GM21576 (cell line): ENCODE measurements around the gene LEMD1.

Source experiments
- ATAC-seq: cut with Tn5 transposase; IDR thresholded peaks from one replicate; pipeline ENCODE4 v1.9.1; 2021; ENCODE audit warnings: mild to moderate bottlenecking, moderate library complexity; ENCODE audit not compliant: unreplicated experiment

LEMD1 gene, protein sequence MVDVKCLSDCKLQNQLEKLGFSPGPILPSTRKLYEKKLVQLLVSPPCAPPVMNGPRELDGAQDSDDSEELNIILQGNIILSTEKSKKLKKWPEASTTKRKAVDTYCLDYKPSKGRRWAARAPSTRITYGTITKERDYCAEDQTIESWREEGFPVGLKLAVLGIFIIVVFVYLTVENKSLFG

DNA sequence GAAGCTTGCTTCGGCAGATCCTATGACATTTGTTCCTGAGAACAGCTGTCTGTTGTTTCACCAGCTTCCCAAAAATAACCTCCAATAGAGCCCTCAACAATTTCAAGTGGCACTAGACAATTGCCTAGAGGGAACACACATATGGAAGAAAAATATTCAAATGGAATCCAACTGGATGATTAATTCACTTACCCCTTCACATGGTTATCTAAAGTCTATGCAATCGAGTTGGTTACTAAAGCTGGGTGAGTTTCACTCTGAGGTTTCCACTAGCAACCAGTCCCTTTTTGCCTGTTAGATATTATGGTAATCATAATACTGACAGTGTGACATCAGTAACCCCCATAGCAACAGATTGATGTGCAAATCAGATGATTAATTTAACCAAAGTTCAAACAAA, at the start of gene LEMD1:
Gene LEMD1 (minus strand): TSS at position 259 of the 400 bp plus-strand sequence. CDS start 1,520 bp downstream, outside the sequence.
- no peak for ATAC-seq

DNA sequence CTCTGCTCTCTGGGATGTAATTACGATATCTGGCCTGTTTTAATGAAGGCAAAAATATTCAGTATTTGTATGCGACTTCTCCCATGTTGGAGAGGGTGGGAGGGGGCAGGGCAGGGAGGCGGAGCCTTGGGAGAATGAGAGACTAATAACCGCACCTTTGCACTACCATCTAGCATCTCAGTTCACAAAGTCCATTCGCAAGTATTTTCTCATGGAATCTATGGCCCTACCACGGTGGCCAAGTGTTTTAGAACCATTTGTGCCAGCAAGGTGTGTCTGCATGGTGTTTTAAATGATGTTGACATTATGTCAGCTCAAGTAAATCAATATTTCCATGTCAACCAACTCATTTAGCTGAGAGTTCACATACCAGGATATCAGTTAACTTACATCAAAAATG, 48.3 kb upstream of the LEMD1 start:
- ATAC-seq, result no peak

DNA sequence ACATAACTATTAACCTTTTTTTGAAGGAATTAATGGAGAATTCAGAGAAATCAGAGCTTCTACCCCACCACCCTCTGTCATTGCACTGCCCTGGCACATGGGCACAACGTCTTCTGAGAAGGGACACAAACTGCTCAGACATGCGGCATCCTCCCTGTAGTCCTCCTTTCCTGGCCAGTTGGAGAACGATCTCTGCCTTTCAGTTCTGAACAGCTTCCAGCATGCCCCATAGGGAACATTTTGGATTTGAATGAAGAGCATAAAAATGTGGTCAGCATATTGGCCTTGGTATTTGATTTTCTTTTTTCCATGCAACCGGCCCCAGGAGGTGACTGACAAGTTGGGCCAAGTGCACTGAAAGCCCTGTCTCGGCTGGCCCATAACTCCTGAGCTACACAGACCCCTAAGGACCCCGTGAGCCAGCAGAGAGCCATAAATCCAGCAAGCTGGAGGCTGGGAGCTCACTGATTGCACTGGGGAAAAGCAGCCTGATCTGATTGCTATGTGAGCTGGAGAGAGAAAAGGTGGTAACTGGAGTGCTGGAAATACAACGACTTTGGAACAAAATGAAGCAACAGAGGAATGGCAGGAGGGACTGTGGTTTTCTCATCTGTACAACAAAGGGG, 44.9 kb upstream of the LEMD1 start:
- ATAC-seq, result no peak

DNA sequence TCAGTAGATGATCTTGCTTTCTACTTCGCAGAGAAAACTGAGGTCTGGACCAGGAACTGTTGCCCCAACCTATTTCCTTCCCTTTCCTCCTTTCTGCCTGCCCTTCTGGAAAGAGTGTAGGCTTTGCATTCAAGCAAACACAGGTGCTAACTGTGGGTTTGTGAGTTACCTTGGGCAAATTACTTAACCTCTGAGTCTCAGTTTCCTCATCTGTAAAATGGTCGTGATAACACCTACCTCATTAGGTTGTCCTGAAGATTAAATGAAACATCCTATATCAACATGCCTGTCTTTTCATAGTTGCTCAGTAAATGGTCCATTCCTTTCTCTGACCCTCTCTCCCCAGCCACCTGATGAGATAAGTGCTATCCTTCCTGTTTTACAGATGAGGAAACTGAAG, 43.5 kb upstream of the LEMD1 start:
- no peak for ATAC-seq

DNA sequence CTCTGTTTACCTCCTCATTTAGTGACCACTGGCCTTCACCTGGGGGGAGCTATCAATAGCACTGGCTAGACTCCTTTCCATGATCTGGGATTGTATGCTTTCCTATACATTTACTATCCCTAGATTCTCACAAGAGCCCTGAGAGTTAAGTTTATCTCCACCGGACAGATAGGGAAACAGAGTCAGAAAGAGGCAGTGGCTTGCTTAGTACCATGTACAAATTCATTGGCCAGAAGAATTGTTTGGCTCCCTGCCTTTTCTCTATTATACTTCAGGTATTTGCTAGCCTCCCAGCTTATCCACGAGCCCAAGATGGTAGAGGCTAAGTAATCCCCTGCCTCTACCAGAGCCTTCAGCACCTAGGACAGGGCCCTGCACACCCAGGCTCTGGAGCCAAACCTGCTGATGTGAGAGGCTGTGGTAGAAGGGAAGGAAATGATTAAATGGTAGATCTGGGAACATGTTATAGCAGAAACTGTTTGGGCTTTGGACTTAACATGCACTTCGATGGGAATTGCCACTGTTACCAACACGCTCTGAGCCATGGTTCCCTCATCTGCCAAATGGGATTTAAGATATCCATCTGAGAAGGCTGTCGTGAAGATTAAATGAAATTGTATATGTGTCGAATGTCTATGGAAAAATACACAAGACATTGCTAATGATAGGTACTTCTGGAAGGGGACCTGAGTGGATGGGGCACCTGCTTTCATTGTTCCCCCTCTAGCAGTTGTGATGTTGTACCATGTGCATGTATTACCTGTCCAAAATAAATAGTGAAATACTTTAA, 37.1 kb upstream of the LEMD1 start:
- no peak for ATAC-seq

DNA sequence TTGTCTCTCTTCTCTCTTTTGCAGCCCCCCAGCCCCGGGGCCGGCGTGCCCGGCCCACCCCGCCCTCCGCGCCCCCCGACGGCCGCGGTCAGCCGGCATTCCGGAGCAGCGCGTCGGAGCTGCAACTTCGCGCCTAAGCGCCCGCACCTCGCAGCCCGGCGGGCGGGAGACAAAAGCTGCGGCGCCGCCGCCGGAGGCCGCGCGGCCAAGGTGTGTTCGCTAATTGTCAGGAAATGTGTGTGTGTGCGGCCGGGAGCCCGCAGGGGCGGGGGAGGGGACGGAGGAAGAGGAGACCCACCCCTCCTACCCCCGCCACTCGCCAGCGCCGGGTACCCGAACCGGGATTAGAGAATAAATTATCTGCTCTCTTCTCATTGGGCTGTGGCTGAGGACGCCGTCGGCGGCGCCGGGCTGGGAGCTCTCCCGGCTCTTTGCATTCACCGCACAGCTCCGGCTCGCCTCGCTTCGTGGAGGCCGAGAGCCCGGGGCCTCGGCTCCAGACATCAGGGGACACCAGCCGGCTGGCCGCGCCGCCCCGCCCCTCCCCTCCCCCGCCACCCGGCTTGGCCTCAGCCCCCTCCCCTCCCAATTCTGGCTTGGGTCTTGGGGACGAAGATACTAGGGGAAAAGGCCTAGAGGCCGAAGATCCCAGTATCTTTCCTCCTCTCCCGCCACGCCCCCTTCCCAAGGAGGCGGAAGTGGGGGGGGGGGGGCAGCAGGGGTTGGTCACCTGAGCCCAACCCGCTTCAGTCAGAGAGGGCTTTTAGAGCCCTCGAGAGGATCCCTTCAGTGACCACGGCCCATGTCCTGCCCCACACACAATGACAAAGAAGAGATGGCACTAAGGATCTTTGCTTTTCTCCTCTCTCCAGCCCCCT, 35.3 kb upstream of the LEMD1 start:
- no peak for ATAC-seq

DNA sequence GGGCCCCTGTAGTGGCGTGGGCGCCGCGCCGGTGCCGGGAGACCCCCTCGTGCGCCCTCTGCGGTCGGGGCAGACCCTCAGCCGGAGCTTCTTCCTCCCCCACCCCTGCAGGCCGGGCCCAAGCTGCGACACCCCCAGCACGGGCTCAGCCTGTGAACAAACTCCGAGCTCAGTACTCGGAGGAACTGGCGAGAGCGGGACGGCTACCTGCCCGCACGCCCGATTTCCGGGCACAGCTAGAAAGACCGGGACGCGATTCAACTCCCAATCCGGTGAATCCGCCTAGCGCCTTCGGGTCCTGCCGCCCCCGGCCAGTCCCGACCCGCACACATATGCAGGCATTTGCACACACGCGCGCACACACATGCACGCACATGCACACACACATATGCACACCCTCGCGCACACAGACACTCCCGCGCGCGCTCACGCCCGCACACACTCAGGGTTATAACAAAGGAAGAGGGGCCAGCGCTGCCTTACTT, 34.6 kb upstream of the LEMD1 start:
- ATAC-seq, result no peak

DNA sequence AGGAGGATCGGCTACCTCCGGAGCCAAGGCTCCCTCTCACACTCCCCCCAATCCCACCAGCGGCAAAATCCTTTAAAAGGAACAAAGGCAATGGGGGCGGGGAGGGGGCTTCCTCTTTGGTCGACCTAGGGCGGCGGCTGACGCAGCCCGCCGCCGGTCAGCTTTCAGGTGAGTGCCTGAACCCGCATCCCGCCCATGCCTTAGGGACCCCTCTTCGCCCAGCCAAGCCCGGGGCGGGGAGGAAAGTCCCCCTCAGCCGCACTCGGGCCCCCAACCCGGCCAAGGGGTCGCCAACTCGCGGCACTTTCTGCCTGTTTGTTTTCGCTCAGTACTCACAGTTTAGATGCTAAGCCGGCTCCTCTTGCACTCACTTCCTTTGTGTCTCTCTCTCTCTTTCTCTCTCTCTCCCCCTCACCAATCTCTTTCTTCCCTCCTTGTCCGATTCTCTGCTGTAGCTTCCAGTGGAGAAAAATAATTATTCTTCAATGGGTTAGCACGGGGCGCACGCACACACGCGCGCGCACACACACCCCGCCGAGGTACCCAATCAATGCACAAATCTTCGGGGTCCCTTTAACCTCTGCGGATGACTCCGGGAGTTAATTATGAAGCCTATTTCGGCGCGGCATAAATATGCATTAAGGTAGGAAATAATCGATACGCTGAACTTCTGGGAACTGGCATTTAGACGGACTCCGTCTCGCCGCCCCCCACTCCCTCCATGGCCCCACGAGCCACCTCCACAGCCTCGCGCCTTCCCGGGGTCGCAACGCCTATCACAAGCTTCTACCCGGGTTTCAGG, 33.9 kb upstream of the LEMD1 start, which contains the start of gene BLACAT1:
Gene BLACAT1 (minus strand): TSS at position 465 of the 802 bp plus-strand sequence.
- ATAC-seq, result no peak

DNA sequence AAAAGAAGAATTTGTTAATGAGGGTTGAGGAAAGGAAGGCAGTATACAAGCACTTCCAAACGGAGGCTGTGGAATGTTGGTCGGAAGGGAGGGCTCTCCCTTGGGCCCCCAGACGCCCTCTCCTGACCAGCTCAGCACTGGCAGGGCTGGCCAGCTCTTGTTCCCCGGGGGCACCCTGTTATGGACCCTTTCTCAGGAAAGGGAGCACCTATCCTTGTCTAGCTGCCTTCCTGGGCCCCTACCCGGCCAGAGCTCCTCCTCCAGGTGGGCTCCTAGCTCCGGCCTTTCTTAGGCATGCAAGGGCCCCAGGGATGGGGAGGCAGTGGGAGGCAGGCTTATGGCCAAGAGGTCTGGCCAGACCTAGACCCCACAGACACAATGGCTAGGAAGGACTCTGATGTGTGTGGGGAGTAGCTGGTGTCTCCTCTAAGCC, 33.1 kb upstream of the LEMD1 start:
- ATAC-seq, result no peak

DNA sequence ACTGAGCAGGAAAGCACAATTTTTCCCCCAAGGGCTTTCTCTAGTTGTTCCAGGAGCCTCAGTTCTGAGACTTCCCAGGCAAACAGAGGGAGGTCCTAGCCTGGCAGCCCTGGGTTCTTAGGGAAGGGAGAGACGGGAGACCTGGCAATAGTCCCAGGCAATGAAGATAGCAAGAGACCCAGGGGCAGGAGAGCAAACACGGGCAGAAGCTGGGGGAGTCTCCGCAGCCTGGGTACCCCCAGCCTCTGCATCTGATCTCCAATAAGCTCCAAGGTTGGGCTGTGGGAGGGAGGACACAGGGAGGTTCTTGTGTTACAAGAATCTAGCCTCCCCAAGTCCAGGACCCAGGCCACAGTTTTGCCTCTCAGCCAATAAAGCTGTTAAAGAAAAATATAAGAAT, 31.6 kb upstream of the LEMD1 start:
- ATAC-seq, result no peak

DNA sequence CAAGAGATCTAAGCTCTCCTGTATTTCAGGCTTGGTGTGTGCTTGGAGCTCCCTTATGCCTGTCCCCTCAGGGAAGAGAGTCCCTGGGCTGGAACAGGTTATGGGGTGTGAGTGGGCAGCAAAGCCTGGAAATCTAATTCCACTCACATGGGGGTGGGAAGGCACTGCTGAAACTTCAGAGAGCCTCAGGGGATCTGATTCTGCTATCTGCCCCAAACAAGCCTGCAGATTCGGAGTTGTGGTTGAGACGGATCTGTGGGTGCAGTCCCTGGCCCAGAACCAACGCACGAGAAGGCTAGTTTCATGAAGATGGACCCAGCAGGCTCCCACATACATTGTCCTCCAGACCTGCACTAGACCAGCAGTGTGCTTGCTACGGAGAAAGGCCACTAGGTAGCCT, 31.1 kb upstream of the LEMD1 start:
- no peak for ATAC-seq

DNA sequence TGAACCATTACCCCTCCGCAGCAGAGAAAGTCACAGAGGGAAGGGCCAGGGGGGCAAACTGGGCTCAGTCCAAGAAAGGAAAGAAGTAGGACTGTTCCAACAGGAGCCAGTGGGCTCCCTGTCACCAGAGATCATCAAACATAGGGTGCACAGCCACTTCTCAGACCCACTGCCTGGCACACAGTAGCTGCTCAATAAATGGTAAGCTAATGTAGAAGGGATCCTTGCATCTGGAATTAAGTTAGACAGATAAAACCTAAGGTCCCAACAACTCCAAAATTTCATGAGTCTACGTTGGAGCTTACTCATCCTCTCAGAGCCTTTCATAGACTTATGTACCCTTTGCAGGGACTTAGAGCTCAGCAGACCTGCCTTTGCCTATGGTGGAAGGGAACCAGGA, 30.5 kb upstream of the LEMD1 start:
- ATAC-seq, result no peak

DNA sequence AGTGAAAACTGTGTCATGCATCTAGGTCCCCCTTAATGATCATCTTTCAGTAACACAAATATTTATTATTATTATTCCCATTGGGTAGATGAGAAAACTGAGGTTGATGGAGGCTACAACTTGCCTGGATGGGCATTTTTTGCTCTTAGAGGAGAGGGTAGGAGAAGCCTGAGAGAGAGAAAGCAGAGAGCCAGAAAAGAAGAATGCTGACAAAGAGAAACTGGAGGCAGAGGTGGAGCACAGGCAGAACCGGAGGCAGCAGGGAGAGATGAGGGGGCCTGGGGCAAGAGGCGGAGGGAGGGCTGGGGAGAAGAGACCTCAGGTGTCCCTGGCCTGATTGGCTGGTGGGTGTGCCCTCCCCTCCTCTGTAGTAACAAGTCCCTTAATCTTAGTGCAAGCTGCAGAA, 29.9 kb upstream of the LEMD1 start:
- no peak for ATAC-seq

DNA sequence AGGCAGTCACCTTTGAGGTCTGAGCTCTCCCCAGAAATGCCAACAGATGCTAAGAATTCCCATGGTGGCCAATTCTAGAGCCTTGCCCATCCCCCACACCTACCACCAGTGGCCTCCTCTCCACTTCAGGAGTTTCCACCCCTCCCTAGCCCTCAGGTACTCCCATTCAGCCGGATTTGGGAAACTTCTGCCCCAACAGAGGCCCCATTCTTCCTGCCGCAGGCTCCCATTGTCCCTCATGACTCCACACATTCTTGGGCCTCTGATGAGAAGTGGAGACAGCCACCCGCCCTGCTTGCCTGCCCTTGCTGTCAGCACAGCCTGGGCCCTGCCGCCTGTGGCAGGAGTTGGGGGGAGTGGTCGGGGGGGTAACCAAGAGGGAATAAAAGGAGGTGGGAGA, 29.3 kb upstream of the LEMD1 start:
- ATAC-seq, result no peak

DNA sequence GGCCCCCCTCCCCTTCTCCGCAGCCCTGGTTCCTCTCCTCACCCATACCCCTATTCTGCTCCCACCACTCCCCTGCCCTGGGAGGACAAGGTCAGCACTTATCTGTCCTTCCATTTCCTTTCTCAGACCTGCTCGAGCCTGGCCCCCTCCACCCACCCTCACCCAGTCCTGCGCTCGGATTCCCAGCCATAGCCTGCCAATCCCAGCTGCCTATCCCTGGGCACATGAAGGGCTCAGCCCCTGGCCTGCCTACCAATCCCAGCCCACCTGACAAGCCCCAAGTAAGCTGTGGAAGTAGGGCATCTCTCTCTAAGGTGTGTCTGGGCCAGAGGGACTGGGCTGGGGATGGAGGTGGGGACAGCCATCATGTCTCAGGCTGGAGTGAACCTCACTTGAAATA, 28.6 kb upstream of the LEMD1 start:
- no peak for ATAC-seq

DNA sequence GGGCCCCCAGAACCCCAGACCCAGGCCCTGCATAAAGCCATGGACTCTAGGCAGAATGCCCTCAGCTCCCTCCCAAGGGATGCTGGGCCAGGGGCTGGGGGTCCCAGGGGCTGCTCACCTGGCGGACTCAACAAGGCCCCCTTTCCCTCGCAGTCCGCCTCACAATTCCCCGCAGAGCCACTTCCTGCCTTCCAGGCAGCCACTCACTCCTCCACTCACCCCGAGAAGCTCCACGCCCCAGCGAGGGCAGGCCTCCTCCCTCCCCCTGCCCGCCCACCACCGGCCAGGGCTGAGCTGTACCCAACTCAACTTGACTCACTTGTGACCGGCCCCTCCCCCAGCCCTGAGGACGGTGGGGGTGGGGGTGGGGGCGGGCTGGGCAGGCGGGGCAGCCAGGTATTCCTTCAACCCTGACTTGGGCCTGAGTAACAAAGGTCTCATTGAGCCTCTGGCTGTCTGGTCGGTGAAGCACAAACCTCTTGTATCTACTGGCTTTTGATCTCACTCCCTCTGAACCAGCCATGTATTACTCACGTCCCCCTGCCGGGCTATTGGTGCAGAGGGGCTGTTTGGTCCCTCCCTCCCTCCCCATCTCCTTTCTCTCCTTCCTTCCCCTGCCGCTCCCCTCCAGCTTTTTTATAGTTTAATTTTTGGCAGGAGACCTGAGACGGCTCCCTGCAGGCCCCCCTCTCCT, 28.0 kb upstream of the LEMD1 start:
- ATAC-seq, result no peak

DNA sequence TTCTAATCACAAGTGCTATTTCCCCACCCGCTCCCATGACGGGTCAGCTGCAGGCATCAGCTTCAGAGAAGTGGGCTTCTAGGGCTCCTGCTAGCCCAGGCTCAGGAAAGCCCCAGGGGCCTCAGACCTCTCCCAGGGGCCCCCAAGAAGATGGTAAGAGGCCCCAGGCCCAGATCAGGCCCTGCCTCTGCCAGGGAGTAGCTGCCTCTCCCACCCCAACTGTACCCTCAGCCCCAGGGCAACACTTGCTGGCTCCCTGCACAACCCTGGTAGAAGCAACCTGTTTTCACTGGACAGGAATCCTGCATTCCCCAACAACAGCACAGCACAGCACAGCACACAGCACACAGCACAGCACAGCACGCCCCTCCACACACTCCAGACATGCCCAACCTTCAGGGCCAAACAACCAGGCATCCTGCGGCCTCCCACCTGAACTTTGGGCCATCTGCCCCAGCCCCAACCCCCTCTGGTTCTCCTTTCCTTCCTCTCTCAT, 27.4 kb upstream of the LEMD1 start:
- no peak for ATAC-seq

DNA sequence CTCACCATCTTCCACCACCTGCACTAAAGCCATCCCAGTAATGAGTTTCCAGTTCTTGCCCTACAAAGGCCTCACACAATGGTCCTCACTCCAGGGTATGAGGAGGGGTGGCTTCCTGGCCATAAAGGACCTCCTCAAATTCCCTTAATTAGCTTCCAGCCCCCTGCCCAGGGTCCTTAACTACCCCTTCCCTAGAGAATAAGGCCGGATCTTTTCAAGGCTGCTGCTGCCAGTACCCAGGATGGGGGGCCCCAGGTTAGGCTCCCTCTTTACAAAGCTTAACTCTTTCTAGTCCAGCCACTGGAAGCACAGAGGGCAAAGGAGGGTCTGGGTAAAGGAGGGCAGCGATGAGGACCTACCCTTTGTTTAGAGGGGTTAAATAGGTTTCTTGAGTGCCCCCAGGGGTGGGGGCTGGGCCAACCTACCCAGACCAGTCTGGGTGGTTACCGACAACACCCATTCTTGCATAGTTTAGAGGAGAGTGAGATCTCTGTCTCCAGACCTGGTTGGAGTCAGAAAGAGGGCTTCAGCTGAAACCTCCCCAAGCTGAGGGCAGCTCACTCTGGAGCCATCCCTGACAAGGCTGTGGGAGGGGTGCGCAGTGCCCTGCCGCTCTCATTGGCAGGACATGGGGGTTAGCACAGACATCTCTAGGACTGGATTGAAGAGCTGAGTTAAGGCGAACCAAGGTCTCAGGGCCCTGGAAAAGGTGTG, 26.8 kb upstream of the LEMD1 start:
- no peak for ATAC-seq
